ENCODE data around the gene SHISA6.

Gene SHISA6

DNA sequence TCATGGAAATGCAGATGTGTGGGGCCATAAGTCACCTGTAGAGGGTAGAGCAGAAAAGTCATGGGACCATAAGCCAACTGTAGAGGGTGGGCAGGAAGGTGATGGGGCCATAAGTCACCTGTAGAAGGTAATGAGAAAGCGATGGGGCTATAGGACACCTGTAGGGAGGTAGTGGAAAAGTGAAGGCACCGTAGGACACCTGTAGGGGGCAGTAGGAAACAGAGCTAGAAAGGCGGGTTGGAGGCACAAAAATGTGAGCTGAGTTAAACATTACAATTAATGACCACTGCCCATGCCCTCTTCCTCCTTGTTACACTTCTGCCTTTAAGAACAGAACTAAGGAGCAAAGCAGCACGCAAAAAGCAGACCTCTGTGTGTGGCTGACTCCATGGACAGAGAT is 150.1 kb downstream of the SHISA6 start:
- H3K14ac ChIP-seq (ENCODE audit: low read length) = no peak overlapping the region
- DNase-seq = no peak
- no peak overlapping the region for H3K27ac ChIP-seq (ENCODE audit: low read depth, low read length)
- H3K23ac ChIP-seq (ENCODE audit: low read length) = no peak overlapping the region
- no CpG with 5 or more reads among the region's 4 CpGs for WGBS (ENCODE audit: extremely low coverage, insufficient coverage, insufficient read length)
- no peak overlapping the region for H3K4ac ChIP-seq (ENCODE audit: low read depth, low read length)
- no peaks in the 10 kb centered on the region for H3K4me1 ChIP-seq (ENCODE audit: control insufficient read depth in 1 of 2, insufficient read depth in 2 of 2, low read length in 2 of 2)
- no peak overlapping the region for H3K18ac ChIP-seq (ENCODE audit: low read length)
- H4K12ac ChIP-seq (ENCODE audit: low read depth, low read length) = no peak overlapping the region
- H3K9ac ChIP-seq (ENCODE audit: low read length) = no peak overlapping the region
- no peak overlapping the region for H3K4me3 ChIP-seq (ENCODE audit: low read depth, low read length)
- no peak overlapping the region for H2BK12ac ChIP-seq (ENCODE audit: low read length)
- no peaks in the 10 kb centered on the region for H3K9me3 ChIP-seq (ENCODE audit: insufficient read depth, low read depth, low read length)
- no peaks in the 10 kb centered on the region for H3K79me1 ChIP-seq (ENCODE audit: low read length)
- no peak overlapping the region for H4K91ac ChIP-seq (ENCODE audit: low read depth, low read length)
- H2BK120ac ChIP-seq (ENCODE audit: insufficient read depth, low read length, poor library complexity) = no peak overlapping the region
- H3K79me2 ChIP-seq (ENCODE audit: control insufficient read depth, insufficient read depth, low read length, poor library complexity) = no peaks in the 10 kb centered on the region
- no peak overlapping the region for H2AK5ac ChIP-seq (ENCODE audit: low read length)
- H4K8ac ChIP-seq (ENCODE audit: low read depth, low read length) = no peak overlapping the region
- H3K36me3 ChIP-seq (ENCODE audit: control insufficient read depth in 1 of 2, insufficient read depth in 2 of 2, low read length in 2 of 2) = no peaks in the 10 kb centered on the region
- H3K27me3 ChIP-seq (ENCODE audit: insufficient read depth, low read length) = no peaks in the 10 kb centered on the region
- no peak overlapping the region for H2AFZ ChIP-seq (ENCODE audit: insufficient read depth, low read length, poor library complexity)
- H3K4me2 ChIP-seq (ENCODE audit: low read length) = no peak overlapping the region
- no peak overlapping the region for H2BK5ac ChIP-seq (ENCODE audit: low read depth, low read length, poor library complexity)

DNA sequence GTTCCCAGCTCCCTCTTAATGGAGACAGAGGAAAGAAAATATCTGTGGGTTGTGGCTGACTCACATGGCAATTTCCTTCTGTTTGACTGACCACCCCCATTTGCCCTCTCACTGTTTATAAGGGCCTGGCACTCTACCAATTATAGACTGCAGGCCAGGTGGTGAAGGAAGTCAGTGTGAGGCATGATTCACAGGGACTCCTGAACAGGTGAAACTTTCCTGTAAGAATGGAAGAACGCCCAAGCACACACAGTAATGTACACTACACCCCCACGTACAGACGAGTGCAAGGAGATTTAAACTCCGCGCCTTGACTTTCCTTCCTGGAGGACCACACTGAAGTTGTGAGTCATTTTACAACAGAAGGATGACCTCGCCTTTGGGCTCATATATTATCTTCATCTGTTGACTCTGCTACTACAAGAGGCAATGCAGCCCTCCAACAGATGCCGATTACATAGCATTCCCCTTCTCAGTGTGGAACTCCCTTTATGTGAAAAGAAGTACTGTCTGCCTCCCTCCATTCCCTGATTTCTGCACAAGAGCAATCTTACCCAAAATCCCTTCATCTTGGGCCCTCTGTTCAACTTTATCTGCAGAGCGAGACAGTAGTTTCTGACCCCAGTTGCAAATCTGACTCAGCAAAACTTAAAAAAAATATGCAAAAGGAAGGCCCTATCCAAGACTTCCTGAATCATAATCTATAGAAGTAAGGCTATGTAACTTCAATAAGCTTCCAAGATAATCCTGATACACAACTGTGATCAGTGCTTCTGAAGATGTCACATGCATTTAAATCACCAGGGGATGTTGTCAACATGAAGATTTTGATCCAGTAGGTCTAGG is 163.6 kb downstream of the SHISA6 start:
- DNase-seq = no peak
- no CpG with 5 or more reads among the region's 8 CpGs for WGBS (ENCODE audit: extremely low coverage, insufficient coverage, insufficient read length)
- no peak overlapping the region for H4K8ac ChIP-seq (ENCODE audit: low read depth, low read length)

DNA sequence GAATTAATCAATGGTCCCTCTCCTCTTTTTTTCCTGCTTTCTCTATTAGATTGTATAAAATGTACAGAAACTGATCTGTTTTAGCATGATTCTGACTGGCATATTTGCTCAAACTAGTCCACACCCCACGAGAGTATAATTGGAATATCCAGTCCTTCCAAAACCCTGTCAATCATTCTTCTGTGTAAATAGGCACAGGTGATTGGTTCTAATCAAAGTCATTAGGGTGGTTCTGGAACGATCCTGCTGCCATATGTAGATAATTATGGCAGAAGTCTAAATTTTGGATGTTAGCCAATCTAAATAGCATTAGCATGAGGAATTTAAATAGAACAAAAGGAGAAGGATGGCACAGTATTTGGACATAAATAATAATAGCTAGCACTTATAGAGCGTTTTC is 165.7 kb downstream of the SHISA6 start:
- Histone ChIP-seq H3K9ac (ENCODE audit: low read length) (no peak overlapping the region), H3K4ac (ENCODE audit: low read depth, low read length) (no peak overlapping the region), H2BK120ac (ENCODE audit: insufficient read depth, low read length, poor library complexity) (no peak overlapping the region), H3K14ac (ENCODE audit: low read length) (no peak overlapping the region), H4K8ac (ENCODE audit: low read depth, low read length) (no peak overlapping the region), H3K4me3 (ENCODE audit: low read depth, low read length) (no peak overlapping the region), H3K79me2 (ENCODE audit: control insufficient read depth, insufficient read depth, low read length, poor library complexity) (no peaks in the 10 kb centered on the region), H3K23ac (ENCODE audit: low read length) (no peak overlapping the region), H4K12ac (ENCODE audit: low read depth, low read length) (no peak overlapping the region), H2BK12ac (ENCODE audit: low read length) (no peak overlapping the region), H2AK5ac (ENCODE audit: low read length) (no peak overlapping the region), H2AFZ (ENCODE audit: insufficient read depth, low read length, poor library complexity) (no peak overlapping the region), H2BK5ac (ENCODE audit: low read depth, low read length, poor library complexity) (no peak overlapping the region), H3K27me3 (ENCODE audit: insufficient read depth, low read length) (no peaks in the 10 kb centered on the region), H3K9me3 (ENCODE audit: insufficient read depth, low read depth, low read length) (no peaks in the 10 kb centered on the region), H3K4me2 (ENCODE audit: low read length) (no peak overlapping the region), H3K36me3 (ENCODE audit: control insufficient read depth in 1 of 2, insufficient read depth in 2 of 2, low read length in 2 of 2) (no peaks in the 10 kb centered on the region), H3K27ac (ENCODE audit: low read depth, low read length) (no peak overlapping the region), H3K4me1 (ENCODE audit: control insufficient read depth in 1 of 2, insufficient read depth in 2 of 2, low read length in 2 of 2) (no peaks in the 10 kb centered on the region), H4K91ac (ENCODE audit: low read depth, low read length) (no peak overlapping the region), H3K79me1 (ENCODE audit: low read length) (no peaks in the 10 kb centered on the region), H3K18ac (ENCODE audit: low read length) (no peak overlapping the region)
- no CpG with 5 or more reads among the region's 3 CpGs for WGBS (ENCODE audit: extremely low coverage, insufficient coverage, insufficient read length)
- no peak for DNase-seq

More for the DNA sequence above, 163.6 kb downstream of the SHISA6 start:
- H3K27me3 ChIP-seq (ENCODE audit: insufficient read depth, low read length) = no peaks in the 10 kb centered on the region
- H4K91ac ChIP-seq (ENCODE audit: low read depth, low read length) = no peak overlapping the region
- H3K18ac ChIP-seq (ENCODE audit: low read length) = no peak overlapping the region
- no peak overlapping the region for H3K23ac ChIP-seq (ENCODE audit: low read length)
- no peak overlapping the region for H3K4me2 ChIP-seq (ENCODE audit: low read length)
- H2AFZ ChIP-seq (ENCODE audit: insufficient read depth, low read length, poor library complexity) = no peak overlapping the region
- no peak overlapping the region for H4K12ac ChIP-seq (ENCODE audit: low read depth, low read length)
- H3K79me2 ChIP-seq (ENCODE audit: control insufficient read depth, insufficient read depth, low read length, poor library complexity) = no peaks in the 10 kb centered on the region
- H2BK12ac ChIP-seq (ENCODE audit: low read length) = no peak overlapping the region
- no peaks in the 10 kb centered on the region for H3K79me1 ChIP-seq (ENCODE audit: low read length)
- no peak overlapping the region for H3K14ac ChIP-seq (ENCODE audit: low read length)
- H2AK5ac ChIP-seq (ENCODE audit: low read length) = no peak overlapping the region
- no peak overlapping the region for H3K9ac ChIP-seq (ENCODE audit: low read length)
- H3K27ac ChIP-seq (ENCODE audit: low read depth, low read length) = no peak overlapping the region
- no peaks in the 10 kb centered on the region for H3K9me3 ChIP-seq (ENCODE audit: insufficient read depth, low read depth, low read length)
- no peak overlapping the region for H3K4ac ChIP-seq (ENCODE audit: low read depth, low read length)
- H3K4me3 ChIP-seq (ENCODE audit: low read depth, low read length) = no peak overlapping the region
- H3K4me1 ChIP-seq (ENCODE audit: control insufficient read depth in 1 of 2, insufficient read depth in 2 of 2, low read length in 2 of 2) = no peaks in the 10 kb centered on the region
- H3K36me3 ChIP-seq (ENCODE audit: control insufficient read depth in 1 of 2, insufficient read depth in 2 of 2, low read length in 2 of 2) = no peaks in the 10 kb centered on the region
- H2BK120ac ChIP-seq (ENCODE audit: insufficient read depth, low read length, poor library complexity) = no peak overlapping the region
- H2BK5ac ChIP-seq (ENCODE audit: low read depth, low read length, poor library complexity) = no peak overlapping the region

DNA sequence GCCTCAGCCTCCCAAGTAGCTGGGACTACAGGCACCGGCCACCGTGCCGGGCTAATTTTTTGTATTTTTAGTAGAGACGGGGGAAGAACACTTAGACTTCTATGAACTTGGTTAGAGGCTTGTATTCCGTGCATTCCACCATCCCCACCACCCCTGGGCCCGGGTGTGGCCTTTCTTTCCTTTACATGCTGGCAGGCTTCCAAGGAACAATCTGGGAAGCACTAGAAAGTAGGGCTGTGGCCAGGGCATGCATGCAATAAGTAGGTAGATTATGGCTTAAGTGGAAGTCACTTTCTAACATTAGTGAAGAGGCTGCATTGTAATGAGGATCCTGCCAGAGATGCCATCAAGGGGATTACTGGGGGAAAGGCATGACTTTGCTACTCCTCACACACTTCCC is 171.6 kb downstream of the SHISA6 start:
- H3K4ac ChIP-seq (ENCODE audit: low read depth, low read length) = no peak overlapping the region

More for the DNA sequence above, 171.6 kb downstream of the SHISA6 start:
- Histone ChIP-seq H2AK5ac (ENCODE audit: low read length) (no peak overlapping the region), H3K4me3 (ENCODE audit: low read depth, low read length) (no peak overlapping the region), H3K27ac (ENCODE audit: low read depth, low read length) (no peak overlapping the region), H3K9ac (ENCODE audit: low read length) (no peak overlapping the region), H2BK12ac (ENCODE audit: low read length) (no peak overlapping the region), H4K8ac (ENCODE audit: low read depth, low read length) (no peak overlapping the region), H2BK5ac (ENCODE audit: low read depth, low read length, poor library complexity) (no peak overlapping the region), H4K12ac (ENCODE audit: low read depth, low read length) (no peak overlapping the region), H3K18ac (ENCODE audit: low read length) (no peak overlapping the region), H3K23ac (ENCODE audit: low read length) (no peak overlapping the region), H3K27me3 (ENCODE audit: insufficient read depth, low read length) (no peaks in the 10 kb centered on the region), H3K9me3 (ENCODE audit: insufficient read depth, low read depth, low read length) (no peaks in the 10 kb centered on the region), H3K4me1 (ENCODE audit: control insufficient read depth in 1 of 2, insufficient read depth in 2 of 2, low read length in 2 of 2) (no peaks in the 10 kb centered on the region), H3K4me2 (ENCODE audit: low read length) (no peak overlapping the region), H4K91ac (ENCODE audit: low read depth, low read length) (no peak overlapping the region), H3K36me3 (ENCODE audit: control insufficient read depth in 1 of 2, insufficient read depth in 2 of 2, low read length in 2 of 2) (no peaks in the 10 kb centered on the region), H3K79me2 (ENCODE audit: control insufficient read depth, insufficient read depth, low read length, poor library complexity) (no peaks in the 10 kb centered on the region), H3K14ac (ENCODE audit: low read length) (no peak overlapping the region), H2AFZ (ENCODE audit: insufficient read depth, low read length, poor library complexity) (no peak overlapping the region), H2BK120ac (ENCODE audit: insufficient read depth, low read length, poor library complexity) (no peak overlapping the region), H3K79me1 (ENCODE audit: low read length) (no peaks in the 10 kb centered on the region)
- no peak for DNase-seq
- no CpG with 5 or more reads among the region's 6 CpGs for WGBS (ENCODE audit: extremely low coverage, insufficient coverage, insufficient read length)

Data from trophoblast cell (in vitro differentiated cells and primary cell).